ENCODE measurements around the gene CITED1. TPM values are rescaled to one million over a fixed set of nuclear protein-coding genes. Genes with fewer than 3 reads are reported as not detected.
A peak's percentile ranks its signal among the peaks of the same experiment; 100 is the strongest.

The CITED1 gene
- total RNA-seq, 2 donors from 2014 or later = not detected

- intact Hi-C loops (cut with DNase I) = no loop called here
Measured at GRCh38 chrX:72309297-72310071, 3.8 kb upstream of the CITED1 start.

GRCh38 chrX:72308566-72309296 is 3.0 kb upstream of the CITED1 start:
- peak; percentile 85 for DNase-seq (ENCODE audit: low spot score)
- intact Hi-C loops (cut with DNase I) = no loop called here

More at GRCh38 chrX:72309297-72310071, 3.8 kb upstream of the CITED1 start:
- no peak for DNase-seq (ENCODE audit: low spot score)

GRCh38 chrX:72308209-72308565 is 2.5 kb upstream of the CITED1 start:
- DNase-seq (ENCODE audit: low spot score) = no peak
- intact Hi-C loops (cut with DNase I) = no loop called here

DNA sequence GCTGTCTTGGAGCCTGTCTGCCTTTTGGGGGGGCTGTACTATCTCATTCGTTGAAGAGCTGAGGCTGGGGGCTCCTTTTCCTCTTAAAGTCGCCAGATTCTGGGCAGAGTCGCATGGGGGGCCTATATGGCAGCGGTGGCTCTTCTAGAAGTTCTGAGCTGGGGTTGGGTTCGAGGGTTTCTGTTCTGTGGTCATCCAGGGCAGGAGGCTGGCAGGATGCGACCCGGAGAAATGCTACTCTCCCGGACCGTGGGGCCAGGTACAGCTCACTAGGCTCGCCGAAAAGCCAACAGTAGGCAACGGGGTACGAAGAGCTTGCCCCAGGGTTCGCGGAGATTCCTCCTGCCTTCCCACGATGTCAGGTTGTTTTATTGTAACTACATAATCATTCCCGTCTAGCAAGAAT is 1.9 kb upstream of the CITED1 start:
- no peak for DNase-seq (ENCODE audit: low spot score)
- intact Hi-C loops (cut with DNase I) = no loop called here

GRCh38 chrX:72306851-72307645 is 1.3 kb upstream of the CITED1 start:
- peak; percentile 84 for DNase-seq (ENCODE audit: low spot score)
- intact Hi-C loops (cut with DNase I) = no loop called here

DNA sequence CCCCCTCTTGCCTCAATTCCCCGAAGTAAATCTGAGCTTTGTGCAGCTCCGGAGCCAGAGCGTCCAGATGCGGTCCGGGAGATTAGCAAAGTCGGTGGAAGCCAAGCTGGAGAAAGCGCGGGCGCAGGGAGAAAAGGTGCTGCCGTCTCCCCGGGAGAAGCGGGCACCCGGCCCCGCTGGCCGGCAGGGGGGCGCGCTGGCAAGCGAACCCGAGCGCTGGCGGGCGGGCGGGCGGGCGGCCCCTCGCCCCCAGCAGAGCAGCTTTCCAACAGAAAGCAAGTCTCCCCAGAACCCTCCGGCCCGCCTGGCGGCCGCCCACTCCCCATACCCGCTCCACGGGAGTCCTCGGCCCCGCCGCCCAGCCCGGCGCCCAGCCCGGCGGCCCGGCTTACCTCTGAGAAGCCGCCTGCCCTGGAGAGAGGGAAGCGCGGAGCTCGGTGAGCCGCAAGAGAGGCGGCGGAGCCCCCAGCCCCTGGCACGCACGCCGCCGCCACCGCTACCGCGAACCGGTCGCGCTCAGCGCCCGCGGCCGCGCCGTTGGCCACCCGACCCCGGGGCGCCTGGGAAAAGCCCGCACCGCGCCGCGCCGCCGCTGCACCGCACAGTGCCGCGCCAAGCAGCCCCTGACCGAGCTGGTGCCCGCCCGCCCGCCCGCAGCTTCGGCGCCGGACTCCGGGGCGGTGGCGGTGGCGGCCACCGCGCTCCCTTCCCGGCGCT is 529 bp upstream of the CITED1 start:
- no peak for DNase-seq (ENCODE audit: low spot score)
- intact Hi-C loops (cut with DNase I) = no loop called here

DNA sequence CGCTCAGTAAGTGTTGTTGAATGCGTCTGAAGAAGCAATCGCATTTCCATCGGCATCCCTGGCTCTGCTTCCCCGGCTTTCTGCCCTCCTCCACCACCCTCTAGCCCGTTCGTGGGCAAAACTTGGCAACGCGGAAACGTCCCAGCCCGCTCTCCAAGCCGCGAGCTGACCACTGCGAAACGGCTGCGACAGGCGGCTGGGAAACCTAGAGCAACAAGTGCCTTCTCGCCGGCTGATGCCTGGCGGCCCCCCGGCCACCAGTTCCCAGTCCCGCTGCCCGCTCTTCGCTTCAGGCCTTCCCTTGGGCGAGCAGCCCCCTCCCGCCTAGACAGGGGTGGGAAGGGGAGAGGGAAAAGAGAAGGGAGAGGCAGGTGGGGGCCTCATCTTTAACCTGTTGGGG is 837 bp downstream of the CITED1 start:
- intact Hi-C loops (cut with DNase I) = no loop called here
- no peak for DNase-seq (ENCODE audit: low spot score)

GRCh38 chrX:72301781-72302180 is 3.9 kb downstream of the CITED1 start:
- intact Hi-C loops (cut with DNase I) = no loop called here
- DNase-seq (ENCODE audit: low spot score) = no peak

DNA sequence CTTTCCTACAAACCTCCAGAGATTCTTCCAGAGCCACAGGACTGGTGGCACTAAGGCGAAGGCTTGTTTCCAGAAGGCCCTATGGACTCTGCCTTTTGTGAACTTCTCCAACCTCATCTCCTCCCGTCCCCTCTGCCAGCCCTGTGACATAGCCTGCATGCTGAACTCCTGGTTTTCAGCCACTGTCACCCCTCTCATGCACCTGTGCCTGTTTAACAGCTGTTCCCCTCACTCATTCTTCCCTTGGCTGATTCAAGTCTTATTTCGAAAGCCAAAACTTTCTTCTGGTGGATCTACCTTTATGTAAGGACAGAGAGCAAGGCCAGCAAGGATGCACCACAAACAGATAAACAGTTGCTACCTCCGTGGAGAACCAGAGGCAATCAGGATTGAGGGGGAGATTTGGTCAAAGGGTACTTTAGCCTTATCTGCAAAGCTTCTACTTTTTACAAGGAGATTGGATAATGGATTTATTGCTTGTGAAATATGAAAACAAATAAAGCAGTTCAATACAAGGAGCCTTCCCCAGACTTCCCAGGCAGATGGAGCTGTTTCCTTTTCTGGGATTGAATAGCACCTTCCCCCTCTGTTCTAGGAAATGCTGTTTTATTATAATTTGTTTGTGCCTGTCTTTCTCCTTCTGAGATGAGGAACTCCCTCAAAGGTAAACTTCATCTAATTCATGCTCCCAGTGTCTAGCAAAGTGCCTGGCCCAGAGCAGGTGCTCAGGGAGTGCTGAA is 5.7 kb downstream of the CITED1 start:
- intact Hi-C loops (cut with DNase I) = no loop called here
- no peak for DNase-seq (ENCODE audit: low spot score)

- DNase-seq (ENCODE audit: low spot score) = no peak
- intact Hi-C loops (cut with DNase I) = no loop called here
Measured at GRCh38 chrX:72297953-72298730, 7.6 kb downstream of the CITED1 start.

DNA sequence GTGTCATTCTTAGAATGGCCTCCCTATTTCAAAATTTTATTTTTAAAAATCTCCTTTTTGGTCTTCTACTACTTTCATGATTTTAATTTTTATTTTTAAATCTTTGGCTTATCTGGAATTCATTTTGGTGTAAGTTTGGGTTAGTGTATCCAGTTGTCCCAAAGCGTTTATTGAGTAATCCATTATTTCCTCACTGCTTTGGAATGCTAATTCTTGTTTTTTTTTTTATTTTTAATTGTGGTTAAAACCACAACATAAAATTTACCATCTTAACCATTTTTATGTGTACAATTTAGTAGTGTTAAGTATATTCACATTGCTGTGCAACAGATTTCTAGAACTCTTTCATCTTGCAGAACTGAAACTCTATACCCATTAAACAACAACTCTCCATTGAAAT is 8.7 kb downstream of the CITED1 start:
- DNase-seq (ENCODE audit: low spot score) = no peak
- intact Hi-C loops (cut with DNase I) = no loop called here

GRCh38 chrX:72295745-72296144 is 10.0 kb downstream of the CITED1 start:
- DNase-seq (ENCODE audit: low spot score) = no peak
- intact Hi-C loops (cut with DNase I) = no loop called here

DNA sequence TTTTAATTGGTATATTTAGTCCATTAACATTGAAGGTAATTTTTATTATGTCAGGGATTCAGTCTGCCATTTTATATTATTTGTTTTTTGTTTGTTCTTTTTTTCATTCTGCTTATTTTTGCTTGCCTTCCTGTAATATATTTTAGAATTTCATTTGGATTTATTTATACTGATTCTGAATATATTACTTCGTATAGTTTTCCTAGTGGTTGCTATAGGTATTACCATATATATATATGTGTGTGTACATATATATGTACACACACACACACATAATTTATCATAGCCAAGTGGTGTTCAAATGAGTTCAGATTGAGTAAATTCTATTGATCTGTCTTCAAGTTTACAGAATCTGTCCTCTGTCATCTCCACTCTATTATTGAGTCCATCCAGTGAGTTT is 11.2 kb downstream of the CITED1 start:
- no peak for DNase-seq (ENCODE audit: low spot score)
- intact Hi-C loops (cut with DNase I) = no loop called here

GRCh38 chrX:72282302-72282701 is 23.4 kb downstream of the CITED1 start:
- intact Hi-C loops (cut with DNase I) = no loop called here
- no peak for DNase-seq (ENCODE audit: low spot score)

- DNase-seq (ENCODE audit: low spot score) = no peak
- intact Hi-C loops (cut with DNase I) = no loop called here
Measured at GRCh38 chrX:72280321-72280845, 25.3 kb downstream of the CITED1 start.

DNA sequence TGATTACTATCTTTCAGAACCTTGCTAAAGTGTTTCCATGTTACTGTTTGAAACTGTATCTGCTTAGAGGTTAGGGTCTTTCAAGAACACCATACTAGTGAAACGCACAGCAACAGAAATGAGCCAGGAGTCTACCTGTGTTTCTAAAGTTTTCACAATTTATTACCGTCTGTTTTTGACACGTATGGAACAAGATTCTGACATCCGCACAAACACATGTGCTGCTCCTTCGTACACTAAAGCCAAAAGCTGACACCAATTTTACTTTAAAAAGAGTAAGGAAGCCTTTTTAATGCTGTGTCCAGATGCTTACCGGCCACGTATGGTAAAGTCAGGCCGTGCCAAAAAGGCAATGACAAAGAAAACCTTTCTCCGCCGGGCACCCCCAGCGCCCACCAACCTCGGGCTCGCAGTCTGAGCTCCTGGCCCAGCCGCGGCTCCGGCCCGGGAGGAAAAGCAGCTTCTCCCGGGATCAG is 29.2 kb downstream of the CITED1 start:
- no peak for DNase-seq (ENCODE audit: low spot score)
- intact Hi-C loops (cut with DNase I) = no loop called here

GRCh38 chrX:72274526-72274925 is 31.2 kb downstream of the CITED1 start:
- intact Hi-C loops (cut with DNase I) = no loop called here
- DNase-seq (ENCODE audit: low spot score) = no peak

DNA sequence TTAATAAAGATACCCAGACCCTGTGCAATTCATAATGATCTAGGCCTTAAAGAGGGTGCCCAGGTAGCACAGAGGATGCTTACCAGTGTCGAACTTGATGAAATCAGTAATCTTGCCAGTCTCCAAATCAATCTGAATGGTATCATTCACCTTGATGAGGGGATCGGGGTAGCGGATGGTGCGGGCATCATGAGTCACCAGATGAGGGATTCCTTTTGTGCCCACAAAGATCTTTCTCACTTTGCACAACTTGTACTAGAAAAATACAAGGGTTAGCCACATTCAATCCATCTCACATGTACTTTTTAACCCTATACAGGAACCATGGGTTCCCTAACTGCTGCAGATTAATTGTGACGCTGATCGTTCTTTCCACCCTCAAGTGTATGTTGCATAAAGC is 32.0 kb downstream of the CITED1 start:
- DNase-seq (ENCODE audit: low spot score) = no peak
- intact Hi-C loops (cut with DNase I) = no loop called here
